GM18867 (cell line): ENCODE results near the gene GPR108.
"Not testable (repeated sequence)": the region's sequence is repeated elsewhere in the genome, so short reads cannot be mapped to it uniquely, and the experiment has no call there.

ENCODE experiments used
- ATAC-seq: cut with Tn5 transposase; IDR thresholded peaks from one replicate; pipeline ENCODE4 v1.9.1; 2021; ENCODE audit warnings: mild to moderate bottlenecking, moderate library complexity; ENCODE audit not compliant: unreplicated experiment

Gene GPR108

GRCh38 chr19:6761053-6761676 is 23.8 kb upstream of the GPR108 start:
- ATAC-seq: no peak

GRCh38 chr19:6760606-6761005 is 23.2 kb upstream of the GPR108 start:
- no peak for ATAC-seq

- no peak for ATAC-seq
Measured at GRCh38 chr19:6754653-6755463, 17.5 kb upstream of the GPR108 start.

GRCh38 chr19:6754136-6754535 is 16.8 kb upstream of the GPR108 start:
- no peak for ATAC-seq

GRCh38 chr19:6753178-6754031 is 16.0 kb upstream of the GPR108 start:
- peak; percentile 72 for ATAC-seq

- no peak for ATAC-seq
Measured at GRCh38 chr19:6752256-6753177, 15.1 kb upstream of the GPR108 start.

GRCh38 chr19:6751189-6751588 is 13.8 kb upstream of the GPR108 start:
- no peak for ATAC-seq

GRCh38 chr19:6750062-6750461 is 12.7 kb upstream of the GPR108 start:
- ATAC-seq: no peak

GRCh38 chr19:6748543-6748942 is 11.2 kb upstream of the GPR108 start:
- ATAC-seq: not testable (repeated sequence)

- ATAC-seq: no peak
Measured at GRCh38 chr19:6745965-6746364, 8.6 kb upstream of the GPR108 start.

- ATAC-seq: no peak
Measured at GRCh38 chr19:6744381-6745301, 7.3 kb upstream of the GPR108 start.

- ATAC-seq: no peak
Measured at GRCh38 chr19:6743714-6744380, 6.5 kb upstream of the GPR108 start.

GRCh38 chr19:6743066-6743465 is 5.7 kb upstream of the GPR108 start:
- no peak for ATAC-seq

- ATAC-seq: no peak
Measured at GRCh38 chr19:6740589-6741343, 3.4 kb upstream of the GPR108 start.

- ATAC-seq: no peak
Measured at GRCh38 chr19:6739883-6740588, 2.7 kb upstream of the GPR108 start.

- ATAC-seq: no peak
Measured at GRCh38 chr19:6739390-6739882, 2.1 kb upstream of the GPR108 start, which contains the start of gene TRIP10. TSS of gene TRIP10 (plus strand) at chr19:6739680. CDS start at chr19:6739762, 82 bp downstream.

GRCh38 chr19:6738787-6739389 is 1.5 kb upstream of the GPR108 start:
- no peak for ATAC-seq
